ENCODE results near the gene NUP50. TPM values are rescaled to one million over a fixed set of nuclear protein-coding genes. Genes with fewer than 3 reads are reported as not detected.

The NUP50 gene
- total RNA-seq, 1 experiment from 2014 or later: 134 TPM

- H2BK12ac ChIP-seq (ENCODE audit: insufficient read length, low read depth, low read length): no peak overlapping the region
- no peaks in the 10 kb centered on the region for H3K4me1 Mint-ChIP-seq
- no peak overlapping the region for H4K5ac ChIP-seq (ENCODE audit: insufficient read length, low read depth, low read length)
- no peak overlapping the region for H3K27ac Mint-ChIP-seq
- no peaks in the 10 kb centered on the region for H3K27me3 Mint-ChIP-seq (ENCODE audit: low read depth)
- no peak overlapping the region for H2AFZ ChIP-seq (ENCODE audit: low read length)
- no peak overlapping the region for H2AK5ac ChIP-seq (ENCODE audit: insufficient read length, low read length)
- no peak overlapping the region for H3K56ac ChIP-seq (ENCODE audit: insufficient read length, low read depth, low read length)
- no peak overlapping the region for H3K4ac ChIP-seq (ENCODE audit: low read depth, low read length)
- H2BK120ac ChIP-seq (ENCODE audit: low read depth, low read length, poor library complexity, severe bottlenecking): no peak overlapping the region
- H3K4me1 ChIP-seq (ENCODE audit: insufficient read depth, low read length): no peaks in the 10 kb centered on the region
- H3K4me2 ChIP-seq (ENCODE audit: insufficient read depth, insufficient read length, low read length): no peak overlapping the region
- no peak overlapping the region for H2BK15ac ChIP-seq (ENCODE audit: low read depth, low read length)
- 0 out of 2 replicates have a peak, but pooled peaks cover 2% of the 10 kb centered on the region for H3K79me2 ChIP-seq (ENCODE audit: insufficient read depth, low read length)
- H3K27ac ChIP-seq (ENCODE audit: insufficient read length, low read depth, low read length): no peak overlapping the region
- DNase-seq: no peak
- no peaks in the 10 kb centered on the region for H3K9me3 ChIP-seq (ENCODE audit: control insufficient read depth, low read depth, low read length)
- H3K14ac ChIP-seq (ENCODE audit: insufficient read depth, low read length): no peak overlapping the region
- H3K9me3 Mint-ChIP-seq: no peaks in the 10 kb centered on the region
- H2BK5ac ChIP-seq (ENCODE audit: insufficient read length, low read length): no peak overlapping the region
- H4K8ac ChIP-seq (replicated peaks; ENCODE audit: insufficient read length, low read depth, low read length): no peak overlapping the region
- no peak overlapping the region for H3T11ph ChIP-seq (ENCODE audit: low read length)
- TF ChIP-seq CTCF (conservative IDR thresholded peaks at IDR 0.05): no peak
- WGBS (ENCODE audit: extremely low coverage, insufficient read length, low lambda C conversion rate): no CpG with 5 or more reads among the region's 3 CpGs
- H2BK20ac ChIP-seq (ENCODE audit: low read depth, low read length, poor library complexity, severe bottlenecking): no peak overlapping the region
- no peak overlapping the region for H4K91ac ChIP-seq (ENCODE audit: insufficient read length, low read depth, low read length)
- H3K36me3 Mint-ChIP-seq (ENCODE audit: insufficient read depth in 1 of 3, low read depth in 3 of 3): peaks cover 9 to 23% (median 18%) of the 10 kb centered on the region in 3 experiments; a peak in 6 of 7 replicates
- H3K18ac ChIP-seq (ENCODE audit: insufficient read length, low read depth, low read length): no peak overlapping the region
- H4K20me1 ChIP-seq (ENCODE audit: control insufficient read depth, insufficient read depth, insufficient read length): no peaks in the 10 kb centered on the region
- H3K9ac ChIP-seq (ENCODE audit: extremely low read depth, insufficient read length, low read length): no peak overlapping the region
- no peaks in the 10 kb centered on the region for H3K23me2 ChIP-seq (ENCODE audit: insufficient read length, low read depth, low read length, poor library complexity, severe bottlenecking)
- H3K79me1 ChIP-seq (ENCODE audit: insufficient read depth, low read depth, low read length, poor library complexity, severe bottlenecking): peaks cover 2% of the 10 kb centered on the region
- H3K27me3 ChIP-seq (ENCODE audit: insufficient read depth, low read length): no peaks in the 10 kb centered on the region
- no peak overlapping the region for H3K4me3 Mint-ChIP-seq
- no peak overlapping the region for H3K23ac ChIP-seq (ENCODE audit: insufficient read length, low read depth, low read length)
Observed at GRCh38 chr22:45154383-45154782, 9.3 kb upstream of the NUP50 start.
